Measurements from ENCODE around the gene BTG1.

- TF ChIP-seq, protein P1, sequence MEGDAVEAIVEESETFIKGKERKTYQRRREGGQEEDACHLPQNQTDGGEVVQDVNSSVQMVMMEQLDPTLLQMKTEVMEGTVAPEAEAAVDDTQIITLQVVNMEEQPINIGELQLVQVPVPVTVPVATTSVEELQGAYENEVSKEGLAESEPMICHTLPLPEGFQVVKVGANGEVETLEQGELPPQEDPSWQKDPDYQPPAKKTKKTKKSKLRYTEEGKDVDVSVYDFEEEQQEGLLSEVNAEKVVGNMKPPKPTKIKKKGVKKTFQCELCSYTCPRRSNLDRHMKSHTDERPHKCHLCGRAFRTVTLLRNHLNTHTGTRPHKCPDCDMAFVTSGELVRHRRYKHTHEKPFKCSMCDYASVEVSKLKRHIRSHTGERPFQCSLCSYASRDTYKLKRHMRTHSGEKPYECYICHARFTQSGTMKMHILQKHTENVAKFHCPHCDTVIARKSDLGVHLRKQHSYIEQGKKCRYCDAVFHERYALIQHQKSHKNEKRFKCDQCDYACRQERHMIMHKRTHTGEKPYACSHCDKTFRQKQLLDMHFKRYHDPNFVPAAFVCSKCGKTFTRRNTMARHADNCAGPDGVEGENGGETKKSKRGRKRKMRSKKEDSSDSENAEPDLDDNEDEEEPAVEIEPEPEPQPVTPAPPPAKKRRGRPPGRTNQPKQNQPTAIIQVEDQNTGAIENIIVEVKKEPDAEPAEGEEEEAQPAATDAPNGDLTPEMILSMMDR (IDR thresholded peaks at IDR 0.05; ENCODE audit: borderline replicate concordance, extremely low read depth, low read length, poor library complexity, severe bottlenecking), result no peak
- no peak for TF ChIP-seq EZH2 (IDR thresholded peaks at IDR 0.05; ENCODE audit: borderline replicate concordance, low read depth, low read length, severe bottlenecking)
Measured at GRCh38 chr12:92186038-92186470, 40.4 kb upstream of the BTG1 start.

Data from DND-41 (cell line).